Right ventricle myocardium superior (tissue), 1 donor: Measurements from ENCODE around the gene NMT1. TPM values are rescaled to one million over a fixed set of nuclear protein-coding genes. Genes with fewer than 3 reads are reported as not detected.
A peak's percentile ranks its signal among the peaks of the same experiment; 100 is the strongest.

ENCODE experiments used
- ATAC-seq: fragments of 200-7000 bp; cut with Tn5 transposase; one replicate; pipeline ENCODE4 v1.9.1; 2020; ENCODE audit warnings: mild to moderate bottlenecking; ENCODE audit not compliant: poor library complexity
- DNase-seq: peaks from one replicate; pipeline ENCODE4 v3.0.0-alpha.2; 2020
- intact Hi-C: fragments of 100-400 bp; cut with DNase I; formaldehyde crosslinking; loops from one replicate; pipeline ENCODE4 v1.11.2; 2022
- total RNA-seq: library from RNA; stranded (reverse); fragmentation: NEBNext Ultra II Directional; extraction: Animal tissue kit (Norgen Biotek cat#: 25700); gene quantifications from one replicate; pipeline ENCODE4 v1.2.1, GENCODE V29; 2021
- donor health status: DM: no; HTN: yes; CAD: no; lungs with severe emphysema.

The NMT1 gene
- total RNA-seq, 1 donor from 2014 or later = 84.5 TPM

DNA sequence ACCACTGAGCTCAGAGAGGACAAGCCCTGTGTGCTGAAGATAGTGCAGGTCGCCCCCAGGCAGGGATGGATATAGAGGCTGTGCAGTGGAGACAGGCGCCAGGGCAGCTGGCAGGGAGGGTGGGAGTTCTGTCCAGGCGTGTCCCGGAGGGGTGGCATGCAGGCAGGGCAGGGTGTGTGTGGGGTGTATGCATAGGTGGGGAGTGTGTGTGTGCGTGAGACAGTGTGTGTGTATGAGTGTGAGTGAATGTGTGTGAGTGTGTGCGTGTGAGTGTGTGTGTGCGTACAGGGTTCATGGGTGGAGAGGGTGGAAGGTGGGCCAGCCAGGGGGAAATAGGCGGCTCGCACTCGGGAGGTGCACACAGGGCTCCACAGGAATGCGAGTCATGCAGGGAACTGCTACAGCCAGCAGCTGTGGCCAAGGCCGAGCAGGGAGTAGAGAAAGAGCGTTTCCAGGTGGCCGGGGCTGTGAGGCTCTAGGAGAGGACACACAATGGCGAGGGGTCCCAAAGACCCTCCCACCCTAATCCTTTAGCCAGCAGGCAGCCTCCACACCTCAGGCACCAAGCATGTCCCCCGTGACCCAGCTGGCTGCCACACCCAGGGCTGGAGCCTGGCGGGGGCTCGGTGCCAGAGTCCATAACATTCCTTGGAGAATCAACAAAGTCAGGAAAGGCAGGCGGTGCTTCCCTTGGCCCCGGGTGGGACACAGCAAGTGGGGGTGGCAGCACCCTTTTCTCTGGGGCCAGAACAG, 66.6 kb downstream of the NMT1 start:
- DNase-seq (peak; percentile 79), ATAC-seq (peak; percentile 47)
- intact Hi-C loops = no loop called here

DNA sequence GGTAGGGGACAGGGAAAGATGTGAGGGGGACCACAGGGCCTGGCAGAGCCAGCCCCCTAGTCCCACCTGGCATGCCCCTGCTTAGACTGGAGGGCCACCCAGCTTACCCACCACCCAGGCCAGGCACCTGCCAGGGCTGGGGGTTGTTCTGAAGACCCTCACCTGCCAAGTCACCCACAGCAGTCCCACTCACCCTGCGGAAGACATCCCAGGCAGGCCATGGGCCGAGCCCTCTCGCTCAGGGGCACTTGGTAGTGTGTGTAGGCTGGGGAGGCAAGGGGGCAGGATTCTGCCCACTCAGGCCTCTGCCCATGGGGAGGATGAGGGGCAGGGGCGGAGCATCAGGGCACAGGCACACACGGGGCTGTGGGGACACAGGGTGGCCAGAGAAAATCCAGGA, 67.2 kb downstream of the NMT1 start:
- intact Hi-C loops = no loop called here
- ATAC-seq (no peak), DNase-seq (peak; percentile 39)

DNA sequence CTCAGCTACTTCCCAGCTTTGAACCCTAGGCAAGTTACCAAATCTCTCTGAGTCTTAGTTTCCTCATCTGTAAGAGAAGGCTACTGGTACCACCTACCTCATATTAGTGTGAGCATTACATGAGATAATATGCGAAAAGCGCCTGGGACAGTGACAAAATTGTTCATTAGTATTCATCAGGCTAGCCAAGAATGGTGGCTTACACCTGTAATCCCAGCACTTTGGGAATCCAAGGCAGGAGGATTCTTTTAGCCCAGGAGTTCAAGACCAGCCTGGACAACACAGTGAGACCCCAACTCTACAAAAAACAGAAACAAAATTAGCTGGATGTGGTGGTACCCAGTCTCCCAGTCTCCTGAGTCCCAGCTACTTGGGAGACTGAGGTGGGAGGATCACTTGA, 67.9 kb downstream of the NMT1 start:
- ATAC-seq = no peak
- intact Hi-C loops = no loop called here
- DNase-seq = no peak

DNA sequence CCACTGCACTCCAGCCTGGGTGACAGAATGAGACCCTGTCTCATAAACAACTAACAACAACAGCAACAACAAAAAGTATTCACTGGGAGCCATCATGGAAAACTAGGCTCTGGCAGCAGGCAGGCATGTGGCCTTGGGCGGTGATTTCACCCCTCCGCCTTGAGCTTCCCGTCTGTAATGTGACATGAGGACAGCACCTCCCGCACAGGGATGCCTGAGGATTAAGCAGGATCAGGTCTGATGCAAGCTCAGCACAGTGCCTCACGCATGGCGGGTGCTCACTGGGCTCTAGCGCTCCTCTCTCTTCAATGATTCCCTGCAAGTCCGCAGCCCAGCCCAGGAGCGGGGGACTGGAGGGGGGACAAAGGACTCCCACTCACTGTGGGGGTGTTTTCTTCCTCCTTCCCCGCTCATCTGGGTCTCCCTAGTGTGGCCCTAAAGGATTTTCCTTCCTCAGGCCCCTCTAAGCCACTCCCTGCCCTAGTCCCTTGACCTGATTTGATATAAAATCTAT, 68.4 kb downstream of the NMT1 start:
- intact Hi-C loops = no loop called here
- peak; percentile 60 for DNase-seq
- ATAC-seq = no peak

DNA sequence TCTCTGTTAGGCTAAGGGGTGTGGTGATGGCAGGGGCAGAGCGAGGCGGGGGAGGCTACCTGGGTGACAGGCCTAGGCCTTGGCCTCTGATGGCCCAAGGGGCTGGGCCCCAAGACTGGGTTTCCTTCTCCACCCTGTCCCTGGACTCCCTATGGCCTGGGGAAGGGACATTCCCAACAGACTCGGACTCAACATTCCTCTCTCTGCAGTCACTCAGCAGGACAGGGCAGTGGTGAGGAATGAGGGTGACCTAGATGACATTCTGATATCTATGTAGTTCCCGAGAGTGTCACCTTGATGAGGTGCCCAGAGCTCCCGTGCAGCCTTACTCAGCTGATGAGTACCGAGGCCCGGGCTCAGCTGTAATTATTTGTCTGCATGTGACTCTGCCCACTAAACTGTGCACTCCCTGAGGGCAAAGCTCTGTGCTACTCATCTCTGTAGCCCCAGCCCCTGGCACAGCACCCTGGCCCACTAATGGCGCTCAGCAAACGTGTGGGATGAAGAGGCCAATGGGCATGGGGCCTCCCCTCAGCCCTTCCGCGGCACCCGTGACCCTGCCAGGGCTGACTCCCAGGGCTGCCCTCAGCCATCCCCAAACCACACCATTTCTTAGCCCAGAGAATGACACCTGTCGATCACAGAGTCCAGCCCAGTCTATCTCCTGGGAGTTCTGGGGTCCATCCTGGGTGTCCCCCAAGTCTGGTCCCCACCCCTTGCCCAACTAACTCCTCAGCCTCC, 69.0 kb downstream of the NMT1 start:
- peak; percentile 46 for DNase-seq
- intact Hi-C loops = loop anchor here (5.0 kb wide), 2 partner anchors 33 to 208 kb away; no protein-coding TSS in a partner anchor
- ATAC-seq = no peak

DNA sequence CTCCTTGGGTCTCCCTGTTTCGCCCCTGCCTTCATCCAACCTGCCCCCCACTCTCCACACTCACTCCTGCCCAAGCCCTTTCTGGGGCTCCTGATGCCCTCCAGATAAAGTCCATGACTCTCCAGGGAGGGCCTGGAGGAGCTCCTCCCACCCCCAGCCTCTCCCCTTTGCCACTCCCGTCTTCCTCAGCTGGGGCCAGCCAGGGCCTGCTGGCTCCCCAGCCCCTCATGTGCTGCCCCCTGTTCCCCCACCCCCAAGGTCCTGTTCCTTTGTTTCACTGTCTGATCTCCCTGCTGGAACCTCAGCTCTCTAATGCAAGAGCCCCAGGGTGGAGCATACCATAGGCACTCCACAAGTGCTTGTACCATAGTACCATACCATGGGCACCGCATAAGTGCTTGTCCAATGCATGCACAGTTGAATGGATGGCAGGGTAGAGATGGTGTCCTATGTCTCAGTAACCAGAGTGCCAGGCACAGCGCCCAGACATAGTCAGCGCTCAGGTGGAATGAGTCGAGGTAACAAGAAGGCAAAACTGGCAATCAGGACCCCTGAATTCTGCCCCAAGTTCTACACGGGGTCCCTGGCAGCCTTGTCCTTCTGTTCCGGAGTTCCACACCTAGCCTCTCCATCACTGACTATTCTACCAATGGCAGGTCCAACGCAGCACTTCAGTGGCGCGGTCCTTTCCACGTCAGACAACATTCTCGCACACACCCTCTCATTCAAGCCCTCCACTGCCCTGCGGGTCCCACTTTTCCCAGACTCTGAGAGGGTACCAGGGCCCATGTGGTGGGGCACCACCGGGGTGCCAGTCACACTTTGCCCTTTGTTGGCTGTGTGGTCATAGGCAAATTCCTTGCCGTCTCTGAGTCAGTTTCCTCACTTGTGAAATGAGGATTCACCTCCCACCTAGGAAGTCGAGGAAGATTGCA, 69.8 kb downstream of the NMT1 start:
- no peak for ATAC-seq
- intact Hi-C loops = loop anchor here (5.0 kb wide), 2 partner anchors 34 to 209 kb away; no protein-coding TSS in a partner anchor

DNA sequence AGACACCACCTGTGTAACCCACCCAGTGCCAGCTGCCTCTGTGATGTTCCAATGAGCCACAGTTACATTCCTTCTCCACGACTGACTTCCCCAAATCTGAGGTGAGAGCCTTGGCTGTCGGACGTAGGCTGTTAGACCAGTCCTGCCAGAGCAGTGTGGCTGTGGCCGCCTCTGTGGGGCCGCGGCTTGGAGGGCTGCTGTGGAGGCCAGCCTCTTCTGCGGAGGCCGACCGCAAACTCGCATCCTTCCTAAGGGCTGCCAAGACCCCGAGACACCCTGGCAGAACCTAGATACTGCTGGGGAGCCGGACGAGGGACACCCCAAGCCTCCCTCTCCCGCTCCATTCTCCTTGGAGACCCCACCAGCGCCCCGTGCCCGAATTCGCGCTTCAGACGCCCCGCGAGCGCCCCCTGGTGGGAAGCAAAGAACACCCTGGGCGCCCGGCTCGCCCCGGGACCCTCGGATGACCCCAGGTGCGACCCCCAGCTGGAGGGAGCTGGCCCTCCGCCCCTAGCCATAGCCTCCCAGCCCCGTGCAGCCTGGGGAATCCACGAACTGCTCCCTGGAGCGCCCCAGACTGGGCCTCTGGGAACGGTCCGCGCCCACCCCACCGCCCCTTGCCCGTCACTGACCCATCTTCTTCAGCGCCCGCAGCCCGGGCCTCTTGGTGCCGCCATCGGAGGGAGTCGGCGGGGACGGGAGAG, 70.7 kb downstream of the NMT1 start:
- DNase-seq (peak; percentile 71), ATAC-seq (no peak)
- intact Hi-C loops = loop anchor here (5.0 kb wide), 2 partner anchors 34 to 209 kb away; no protein-coding TSS in a partner anchor

More for the DNA sequence above, 69.8 kb downstream of the NMT1 start:
- DNase-seq = peak; percentile 33

DNA sequence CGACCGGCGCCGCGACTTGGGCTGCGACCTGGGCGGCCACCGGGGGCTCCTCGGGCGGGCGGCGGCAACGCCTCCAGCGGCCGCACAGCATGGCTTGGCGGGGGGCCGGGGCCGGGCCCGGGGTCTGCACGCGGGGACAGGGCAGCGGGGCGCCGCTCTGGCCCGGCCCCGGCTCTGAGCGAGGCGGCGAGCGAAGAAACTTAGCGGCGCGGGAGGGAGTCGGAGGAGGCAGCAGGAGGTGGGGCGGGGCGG, 71.1 kb downstream of the NMT1 start, which contains the start of gene PLCD3:
Gene PLCD3 (minus strand): TSS at position 196 of the 252 bp plus-strand sequence. CDS start 105 bp downstream, at position 91.
- ATAC-seq (no peak), DNase-seq (no peak)
- intact Hi-C loops = loop anchor here (5.0 kb wide), 2 partner anchors 35 to 210 kb away; no protein-coding TSS in a partner anchor

DNA sequence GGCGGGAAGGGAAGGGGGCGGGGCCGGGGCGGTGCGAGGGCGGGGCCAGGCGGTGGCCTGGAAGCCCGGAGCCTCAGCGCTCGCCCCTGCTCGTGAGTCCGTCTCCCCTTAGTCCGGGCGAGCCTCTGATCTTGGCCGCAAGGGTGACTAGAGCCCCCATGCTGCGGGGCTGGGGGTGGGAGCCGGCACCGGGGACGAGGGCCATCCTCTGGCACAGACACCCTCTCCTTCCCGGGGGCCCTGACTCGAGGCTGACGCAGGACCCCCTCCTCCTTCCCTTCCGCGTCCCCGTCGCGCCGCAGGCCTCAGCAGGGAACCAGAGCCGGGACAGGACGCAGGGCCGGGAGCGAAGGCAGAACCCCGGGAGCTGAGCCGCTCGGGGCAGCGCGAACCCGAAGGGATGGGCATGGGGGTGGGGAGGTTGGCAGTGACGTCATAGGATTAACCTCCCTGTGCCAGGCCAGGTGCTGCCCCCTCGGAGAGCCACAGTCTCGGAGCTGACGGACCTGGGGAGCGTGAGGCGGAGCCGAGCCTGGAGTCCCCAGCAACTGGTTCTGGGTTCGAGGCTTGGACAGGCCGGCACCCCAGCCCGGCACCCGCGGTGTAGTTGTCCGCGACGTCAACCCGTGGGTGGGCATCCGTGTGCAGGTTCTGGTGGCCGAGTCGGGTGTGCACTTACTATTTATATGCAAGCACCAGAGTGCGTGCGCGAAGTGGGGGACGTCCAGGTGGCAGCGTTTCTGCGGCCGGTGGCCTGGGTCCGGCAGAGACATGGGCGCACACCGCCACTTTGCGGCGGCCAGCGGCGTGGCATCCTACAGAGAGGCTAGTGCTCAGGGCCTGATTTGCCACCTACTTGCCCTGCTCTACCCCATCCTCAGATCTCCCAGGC, 71.7 kb downstream of the NMT1 start:
- intact Hi-C loops = loop anchor here (5.0 kb wide), 2 partner anchors 36 to 211 kb away; no protein-coding TSS in a partner anchor
- ATAC-seq (peak; percentile 76), DNase-seq (peak; percentile 93)

DNA sequence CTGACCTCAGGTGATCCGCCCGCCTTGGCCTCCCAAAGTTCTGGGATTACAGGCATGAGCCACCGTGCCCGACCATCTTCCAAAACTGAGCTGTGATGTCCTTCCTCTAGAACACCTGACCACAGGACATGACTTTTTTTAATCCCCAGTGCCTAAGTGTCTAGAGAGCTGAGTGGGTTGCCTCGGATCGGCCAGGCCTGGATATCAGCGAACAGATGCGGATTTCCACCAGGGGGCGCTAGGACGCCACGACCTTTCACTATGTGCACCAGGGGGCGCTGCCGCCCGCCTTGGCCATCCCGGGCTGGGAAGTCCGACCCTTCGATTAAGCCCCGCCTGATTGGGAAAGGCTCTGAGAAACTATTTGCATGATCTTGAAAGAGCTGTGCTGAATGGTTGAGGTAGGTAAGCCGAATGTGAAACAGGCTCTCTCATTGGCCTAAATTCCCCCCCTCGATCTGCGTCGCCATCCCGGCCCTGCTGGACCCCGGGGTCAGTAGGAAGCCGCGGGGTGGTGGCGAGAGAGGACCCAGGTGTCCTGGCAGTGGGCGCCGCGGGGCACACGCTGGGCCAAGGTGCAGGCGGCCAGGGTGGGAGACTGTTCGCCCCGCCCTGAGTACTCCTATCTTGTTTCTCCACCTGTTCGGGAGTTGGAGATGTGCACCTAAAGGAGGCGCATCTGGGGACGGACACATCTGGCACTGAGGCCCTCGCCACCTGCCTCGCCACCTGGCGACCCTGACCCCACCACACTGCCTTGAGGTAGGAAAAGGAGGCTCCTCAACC, 74.3 kb downstream of the NMT1 start, which contains the start of gene ACBD4:
Gene ACBD4 (plus strand): TSS at position 496 of the 786 bp plus-strand sequence. CDS start 458 bp downstream, outside the sequence.
- peak; percentile 82 for ATAC-seq
- intact Hi-C loops = loop anchor here (1.0 kb wide), 1 partner anchor 63 kb away; no protein-coding TSS in a partner anchor
- peak; percentile 97 for DNase-seq

DNA sequence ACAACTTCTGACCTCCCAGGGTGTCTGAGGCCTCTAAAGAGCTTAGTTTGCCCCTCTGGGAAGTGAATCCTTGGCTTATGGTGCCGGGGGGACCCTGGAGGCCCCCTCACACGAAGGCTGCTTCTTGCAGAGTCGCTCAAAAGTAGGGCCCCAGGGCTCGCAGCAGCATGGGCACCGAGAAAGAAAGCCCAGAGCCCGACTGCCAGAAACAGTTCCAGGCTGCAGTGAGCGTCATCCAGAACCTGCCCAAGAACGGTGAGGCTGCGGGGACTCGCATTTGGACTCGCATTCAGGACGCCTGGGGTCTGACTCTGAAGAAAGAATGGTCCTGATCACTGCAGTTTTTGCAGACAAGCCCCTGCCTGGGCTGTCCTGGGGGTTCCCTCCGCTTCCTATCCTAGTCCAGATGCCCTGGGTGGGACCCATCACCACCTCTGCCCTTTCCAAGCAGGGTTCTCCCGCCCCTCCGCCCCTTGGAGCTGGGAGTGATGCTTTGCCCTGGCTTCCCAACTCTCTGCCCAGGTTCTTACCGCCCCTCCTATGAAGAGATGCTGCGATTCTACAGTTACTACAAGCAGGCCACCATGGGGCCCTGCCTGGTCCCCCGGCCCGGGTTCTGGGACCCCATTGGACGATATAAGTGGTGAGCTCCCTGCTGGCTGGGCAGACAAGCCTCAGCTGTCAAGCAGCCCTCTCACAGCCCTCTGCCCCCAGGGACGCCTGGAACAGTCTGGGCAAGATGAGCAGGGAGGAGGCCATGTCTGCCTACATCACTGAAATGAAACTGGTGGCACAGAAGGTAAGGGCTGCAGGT, 75.1 kb downstream of the NMT1 start:
- intact Hi-C loops = loop anchor here (1.0 kb wide), 1 partner anchor 62 kb away; no protein-coding TSS in a partner anchor
- ATAC-seq (no peak), DNase-seq (peak; percentile 45)

DNA sequence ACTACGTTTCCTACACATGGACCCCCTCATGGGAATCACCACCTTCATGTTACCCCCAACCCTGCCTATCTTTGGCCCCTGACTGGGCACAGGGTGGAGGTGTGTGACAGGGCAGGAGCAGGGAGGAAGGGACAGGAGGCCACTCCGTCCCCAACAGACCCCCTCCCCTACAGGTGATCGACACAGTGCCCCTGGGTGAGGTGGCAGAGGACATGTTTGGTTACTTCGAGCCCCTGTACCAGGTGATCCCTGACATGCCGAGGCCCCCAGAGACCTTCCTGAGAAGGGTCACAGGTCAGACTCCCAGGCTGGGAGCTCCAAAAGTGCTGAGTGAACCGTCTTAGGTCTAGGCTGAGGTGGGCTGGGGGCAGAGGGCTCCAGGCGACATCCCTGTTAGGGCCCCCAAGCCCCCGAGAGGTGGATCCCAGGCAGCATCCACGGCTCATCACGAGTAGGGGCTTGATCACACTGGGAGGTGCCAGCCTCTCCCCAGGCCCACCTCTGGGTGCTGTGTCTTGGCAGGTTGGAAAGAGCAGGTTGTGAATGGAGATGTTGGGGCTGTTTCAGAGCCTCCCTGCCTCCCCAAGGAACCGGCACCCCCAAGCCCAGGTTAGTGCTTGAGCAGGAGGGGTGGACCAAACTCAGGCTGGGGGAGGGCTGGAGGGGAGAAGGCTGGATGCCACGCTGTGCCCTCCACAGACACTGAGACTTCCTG, 75.9 kb downstream of the NMT1 start:
- DNase-seq (peak; percentile 40), ATAC-seq (no peak)
- intact Hi-C loops = no loop called here

DNA sequence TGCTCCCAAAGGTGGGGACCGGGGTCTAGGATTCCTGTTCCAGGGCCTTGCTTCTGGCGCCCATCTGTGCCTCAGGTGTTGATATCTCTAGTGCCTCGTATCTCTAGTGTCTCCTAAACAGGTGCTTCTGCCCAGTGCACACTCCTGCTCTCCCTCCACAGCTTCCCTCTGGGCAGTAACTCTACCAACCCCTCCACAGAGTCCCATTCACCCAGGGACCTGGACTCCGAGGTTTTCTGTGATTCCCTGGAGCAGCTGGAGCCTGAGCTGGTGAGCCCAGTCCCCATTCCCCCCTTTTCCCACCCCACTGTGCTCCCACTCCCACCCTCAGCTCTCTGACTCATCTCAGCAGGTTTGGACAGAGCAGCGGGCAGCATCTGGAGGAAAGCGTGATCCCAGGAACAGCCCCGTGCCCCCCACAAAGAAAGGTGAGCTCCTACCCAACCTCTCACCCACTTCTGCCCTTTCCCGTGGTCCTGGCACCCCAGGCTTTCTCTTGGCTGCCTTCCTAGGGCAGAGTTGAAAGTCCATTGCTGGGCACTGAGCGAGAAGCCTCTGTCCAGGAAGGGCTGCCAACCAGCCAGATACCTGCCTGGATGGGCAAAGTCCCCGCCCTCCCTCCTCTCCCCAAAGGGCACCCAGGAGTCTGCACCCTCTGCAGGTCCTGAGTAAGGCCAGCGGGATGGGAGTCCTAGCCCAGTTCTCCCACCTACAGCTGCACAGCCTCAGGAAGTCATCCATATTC, 76.6 kb downstream of the NMT1 start:
- intact Hi-C loops = no loop called here
- no peak for ATAC-seq
- DNase-seq = peak; percentile 27

DNA sequence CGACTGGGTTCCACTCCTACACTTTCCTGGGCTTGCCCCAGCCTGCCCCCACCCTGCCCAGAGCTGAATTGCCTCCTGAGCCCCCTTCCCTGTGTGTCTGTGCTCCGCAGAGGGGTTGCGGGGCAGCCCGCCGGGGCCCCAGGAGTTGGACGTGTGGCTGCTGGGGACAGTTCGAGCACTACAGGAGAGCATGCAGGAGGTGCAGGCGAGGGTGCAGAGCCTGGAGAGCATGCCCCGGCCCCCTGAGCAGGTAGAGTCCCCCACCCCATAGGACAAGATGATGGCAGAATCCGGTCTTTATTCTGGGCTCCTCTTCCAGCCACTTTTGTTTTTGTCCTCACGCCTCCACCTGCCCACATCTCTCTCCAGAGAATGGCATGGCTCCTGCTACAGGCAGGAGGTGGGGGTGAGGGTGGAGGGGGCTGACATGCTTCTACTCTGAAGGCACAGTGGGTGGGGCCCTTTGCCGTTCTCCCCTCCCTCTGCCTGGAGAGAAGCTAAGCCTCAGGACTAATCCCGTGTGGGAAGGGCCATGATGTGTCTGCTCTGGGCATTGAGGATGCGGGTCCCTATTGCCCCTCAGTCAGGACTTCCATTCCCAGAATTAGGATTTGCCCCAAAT, 77.9 kb downstream of the NMT1 start:
- ATAC-seq = no peak
- intact Hi-C loops = no loop called here
- DNase-seq = peak; percentile 20
